Right renal pelvis (tissue), 4 donors: ENCODE measurements around the gene ZNF860. TPM values are rescaled to one million over a fixed set of nuclear protein-coding genes. Genes with fewer than 3 reads are reported as not detected.

ENCODE experiments used
- DNase-seq, 4 donors: peaks; one replicate each; pipeline ENCODE4 v3.0.0-alpha.2; 2013; ENCODE audit warnings: low read depth in 4 of 4, low spot score in 3 of 4, missing footprints in 1 of 4
- polyA plus RNA-seq, 4 donors: library from polyadenylated mRNA; unstranded; fragments of 120-200 nt; gene quantifications; one replicate each; pipeline ENCODE4 v1.2.1, GENCODE V29; 2013; ENCODE audit not compliant: insufficient read length in 4 of 4

The ZNF860 gene
- polyA plus RNA-seq, 4 donors = 2.3 to 2.8 (median 2.6) TPM

- DNase-seq = no peak
These were observed 21.4 kb upstream of the ZNF860 start for GRCh38 chr3:31959951-31960792.

- DNase-seq = no peak
These were observed 20.6 kb upstream of the ZNF860 start for GRCh38 chr3:31960793-31961431.

DNA sequence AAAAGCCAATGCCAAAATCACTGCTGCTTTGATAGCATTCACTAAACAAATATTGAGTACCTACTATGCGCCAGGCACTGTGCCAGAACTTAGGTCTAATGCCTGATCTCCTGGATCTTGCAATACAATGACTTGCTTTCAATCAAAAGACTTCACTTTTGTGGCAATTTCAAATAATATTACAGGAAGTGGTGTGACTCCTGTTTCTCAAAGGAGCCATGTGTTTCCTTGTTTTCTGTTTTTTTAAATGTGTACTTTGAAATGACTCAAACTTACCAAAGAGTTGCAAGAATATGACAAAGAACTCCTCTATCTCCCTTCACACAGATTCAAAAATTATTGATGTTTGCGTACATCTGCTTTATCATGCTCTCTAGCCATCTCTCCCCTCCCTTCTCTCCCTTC lies 18.7 kb upstream of the ZNF860 start:
- no peak for DNase-seq

- DNase-seq = no peak
These were observed 14.5 kb upstream of the ZNF860 start for GRCh38 chr3:31966978-31967591.

DNA sequence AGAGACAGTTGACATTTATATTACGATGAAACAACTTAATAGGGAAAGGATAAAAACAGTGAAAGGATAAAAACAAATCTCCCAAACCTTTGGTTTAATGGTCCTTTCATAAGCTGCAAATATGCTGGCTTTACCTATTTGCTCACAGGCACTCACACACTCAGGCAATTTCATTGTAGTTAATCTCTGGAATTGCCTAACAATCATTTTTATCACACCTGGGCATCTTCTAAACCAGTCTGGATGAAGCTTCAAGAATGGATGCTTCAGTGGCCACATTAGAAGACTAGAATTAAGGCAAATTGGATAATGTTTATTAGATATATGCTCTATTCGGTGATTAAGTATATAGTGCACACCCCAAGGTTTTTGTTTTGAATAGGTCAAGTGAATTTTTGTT lies 14.0 kb upstream of the ZNF860 start:
- no peak for DNase-seq

DNA sequence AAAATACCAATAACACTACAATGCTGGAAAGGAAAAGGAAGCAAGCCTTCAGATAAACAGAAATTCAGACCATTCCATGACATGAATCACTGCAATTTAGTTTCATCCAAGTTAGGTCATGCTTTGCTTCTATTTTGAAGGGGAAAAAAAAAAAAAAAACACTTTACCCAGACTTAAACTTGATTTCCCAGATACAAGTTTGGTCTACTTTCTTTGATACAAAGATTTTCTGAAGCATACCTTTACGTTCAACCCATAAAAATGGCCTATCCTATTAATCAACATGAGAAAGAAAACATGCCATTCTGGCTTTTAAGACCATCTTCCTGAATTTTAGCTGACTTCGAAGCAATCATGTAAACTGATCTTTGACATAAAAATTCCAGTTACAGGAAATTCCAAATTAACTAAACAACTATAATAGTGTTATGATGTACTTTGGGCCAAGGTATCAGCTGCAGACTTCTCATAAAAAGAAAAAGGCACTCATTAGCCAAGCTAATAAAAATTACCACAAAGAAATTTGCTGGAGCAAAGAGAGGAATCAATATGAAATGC lies 13.1 kb upstream of the ZNF860 start:
- no peak for DNase-seq

DNA sequence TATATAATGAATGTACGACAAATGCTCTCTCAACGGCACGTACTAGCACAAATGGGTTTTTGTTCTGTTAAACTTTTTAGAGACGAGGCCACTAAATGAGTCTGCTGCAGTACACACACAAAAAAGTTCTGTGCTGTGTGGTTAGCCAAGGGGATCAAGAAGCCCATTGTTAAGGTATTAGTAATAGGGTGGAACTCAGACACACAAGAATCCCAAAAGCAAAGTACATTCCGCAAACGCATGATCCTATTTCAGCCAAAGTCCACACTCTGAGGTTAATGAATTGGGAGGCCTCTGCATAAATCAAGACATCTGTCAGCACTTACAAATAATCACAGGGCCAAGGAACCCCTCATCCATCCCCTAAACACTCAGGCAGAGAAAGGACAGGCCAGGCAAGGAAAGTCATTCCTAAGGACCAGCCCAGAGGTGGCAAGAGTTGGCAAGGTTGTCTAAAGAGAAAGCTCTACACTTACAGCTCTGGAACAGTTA lies 12.6 kb upstream of the ZNF860 start:
- DNase-seq = peak in 2 of 4 donors; percentile 61 to 73

DNA sequence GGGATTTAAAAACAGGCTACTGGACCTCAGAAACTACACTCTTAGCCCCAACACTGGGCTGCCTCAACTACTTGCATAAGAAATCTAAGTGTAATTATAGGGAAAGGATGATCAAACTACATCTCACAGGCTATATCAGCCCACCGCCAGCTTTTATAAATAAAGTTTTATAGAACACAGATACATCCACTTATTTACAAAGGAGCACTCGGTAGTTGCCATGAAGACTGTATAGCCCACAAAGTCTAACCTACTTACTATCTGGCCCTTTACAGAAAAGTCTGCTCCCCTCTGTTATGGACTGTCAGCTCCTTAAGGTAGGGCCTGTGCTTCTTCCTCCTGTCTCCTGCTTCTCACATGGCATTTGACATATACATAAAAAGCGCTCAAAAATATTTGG lies 9.9 kb upstream of the ZNF860 start:
- no peak for DNase-seq

GRCh38 chr3:31973081-31973480 lies 8.5 kb upstream of the ZNF860 start:
- DNase-seq = no peak

DNA sequence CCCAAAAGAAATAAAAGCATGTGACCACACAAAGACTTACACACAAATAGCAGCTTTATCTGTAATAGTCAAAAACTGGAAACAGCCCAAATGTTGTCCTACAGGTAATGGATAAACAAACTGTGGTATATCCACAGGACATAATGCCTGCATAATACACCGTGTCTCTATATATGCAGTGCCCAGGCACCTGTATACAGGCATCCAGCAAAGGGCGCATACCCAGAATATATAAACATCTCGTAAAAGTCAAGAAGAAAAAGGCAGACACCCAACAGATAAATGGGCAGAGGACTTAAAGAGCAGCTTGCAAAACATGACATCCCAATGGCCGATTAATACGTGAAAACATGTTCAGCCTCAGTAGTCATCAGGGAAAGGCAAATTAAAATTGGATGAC lies 7.7 kb upstream of the ZNF860 start:
- no peak for DNase-seq

DNA sequence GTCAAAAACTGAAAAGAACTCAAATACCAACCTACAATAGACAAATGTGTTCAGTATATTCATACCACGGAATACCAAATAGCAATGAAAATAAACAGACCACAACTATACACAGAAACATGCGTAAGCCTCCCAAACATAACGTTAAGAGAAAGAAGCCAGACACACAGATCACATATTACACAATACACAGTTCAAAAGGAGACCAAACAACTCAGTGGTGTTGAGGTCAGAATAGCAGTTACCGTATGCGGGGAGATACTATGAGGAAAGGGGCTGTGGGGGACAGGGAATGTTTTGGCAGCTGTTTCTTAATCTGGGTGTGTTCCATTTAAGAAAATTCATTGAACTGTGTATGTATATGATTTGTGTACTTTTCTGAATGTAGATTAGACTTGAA lies 7.1 kb upstream of the ZNF860 start:
- DNase-seq = no peak

DNA sequence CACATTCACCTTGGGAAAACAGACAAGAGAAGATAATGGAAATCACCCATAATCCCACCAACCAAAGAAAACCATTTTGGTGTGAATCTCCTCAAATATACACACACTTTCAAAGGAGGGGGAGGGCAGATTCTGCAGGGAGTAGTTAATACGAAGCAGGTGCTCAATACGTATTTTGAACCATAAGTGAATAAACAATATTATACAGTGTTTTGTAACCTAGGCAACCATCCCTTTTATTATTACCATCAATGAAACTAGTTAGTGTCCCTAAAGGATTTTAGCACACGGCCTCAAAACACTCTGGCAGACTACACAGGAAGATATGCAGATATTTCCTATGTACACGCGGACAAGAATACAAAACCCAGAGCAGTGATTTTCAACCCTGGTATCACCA lies 6.6 kb upstream of the ZNF860 start:
- no peak for DNase-seq

DNA sequence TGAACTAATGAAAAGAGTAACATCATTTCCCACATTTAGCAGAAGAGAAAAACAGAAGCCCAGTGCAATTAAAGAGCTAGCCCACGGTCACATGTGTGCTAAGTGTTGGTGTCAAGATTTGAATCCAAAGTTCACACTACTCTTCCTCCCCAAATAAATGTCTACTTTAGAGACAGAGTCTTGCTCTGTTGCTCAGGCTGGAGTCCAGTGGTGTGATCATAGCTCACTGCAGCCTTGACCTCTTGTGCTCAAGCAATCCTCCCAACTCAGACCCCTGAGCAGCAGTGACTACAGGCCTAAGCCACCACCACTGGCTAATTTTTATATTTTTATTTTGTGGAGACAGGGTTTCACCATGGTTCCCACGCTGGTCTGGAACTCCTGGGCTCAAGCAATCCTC lies 5.2 kb upstream of the ZNF860 start:
- no peak for DNase-seq

- no peak for DNase-seq
These were observed 3.8 kb upstream of the ZNF860 start for GRCh38 chr3:31977736-31978135.

DNA sequence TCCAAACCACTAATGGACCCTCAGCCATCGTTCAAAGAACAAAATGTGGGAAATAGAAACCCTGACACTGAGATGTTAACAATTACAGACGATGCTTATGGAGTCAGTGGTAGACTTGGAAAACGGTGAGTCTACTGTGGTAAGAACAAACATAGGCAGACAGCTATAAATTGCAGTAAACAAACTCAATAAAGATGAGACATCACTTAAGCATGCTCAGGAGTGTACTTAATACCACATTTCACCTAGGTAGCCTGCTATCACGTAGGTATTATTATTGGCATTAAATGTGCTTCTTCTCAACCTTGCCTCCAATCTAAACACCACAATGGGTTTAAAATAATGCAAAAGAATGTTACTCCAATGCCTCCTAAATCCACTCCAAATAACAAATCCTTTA lies 3.0 kb upstream of the ZNF860 start:
- DNase-seq = no peak

DNA sequence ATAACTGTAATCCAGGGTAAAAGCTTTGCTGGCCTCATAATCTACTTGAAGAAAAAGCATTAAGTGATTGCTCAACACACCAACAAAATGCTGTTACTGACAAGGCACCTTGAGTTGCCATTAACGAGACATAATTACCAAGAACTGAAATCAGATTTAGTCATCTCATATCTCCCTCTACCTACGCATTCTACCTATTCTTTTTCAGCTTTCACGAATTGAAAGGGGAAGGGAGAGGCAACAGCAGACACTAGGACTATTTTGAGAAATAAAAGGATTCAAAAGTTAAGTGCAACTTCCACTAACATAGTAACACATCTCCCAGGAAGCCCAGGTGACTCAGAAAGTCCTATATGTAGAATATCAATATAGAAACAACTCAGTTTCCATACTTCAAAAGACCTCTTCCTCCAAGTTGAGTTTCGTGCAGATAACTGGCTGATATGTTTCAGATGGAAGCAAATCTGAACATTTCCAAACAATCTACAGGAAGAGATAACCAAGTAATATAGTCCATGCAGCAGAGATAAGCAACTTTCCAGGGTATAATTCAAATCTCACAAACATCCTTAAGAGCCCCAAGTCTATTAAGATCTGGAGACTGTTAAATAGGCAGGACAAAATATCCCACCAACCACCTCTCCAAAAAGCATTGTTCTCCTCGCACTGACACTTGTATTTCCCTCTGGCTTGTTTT lies 2.4 kb upstream of the ZNF860 start:
- no peak for DNase-seq

DNA sequence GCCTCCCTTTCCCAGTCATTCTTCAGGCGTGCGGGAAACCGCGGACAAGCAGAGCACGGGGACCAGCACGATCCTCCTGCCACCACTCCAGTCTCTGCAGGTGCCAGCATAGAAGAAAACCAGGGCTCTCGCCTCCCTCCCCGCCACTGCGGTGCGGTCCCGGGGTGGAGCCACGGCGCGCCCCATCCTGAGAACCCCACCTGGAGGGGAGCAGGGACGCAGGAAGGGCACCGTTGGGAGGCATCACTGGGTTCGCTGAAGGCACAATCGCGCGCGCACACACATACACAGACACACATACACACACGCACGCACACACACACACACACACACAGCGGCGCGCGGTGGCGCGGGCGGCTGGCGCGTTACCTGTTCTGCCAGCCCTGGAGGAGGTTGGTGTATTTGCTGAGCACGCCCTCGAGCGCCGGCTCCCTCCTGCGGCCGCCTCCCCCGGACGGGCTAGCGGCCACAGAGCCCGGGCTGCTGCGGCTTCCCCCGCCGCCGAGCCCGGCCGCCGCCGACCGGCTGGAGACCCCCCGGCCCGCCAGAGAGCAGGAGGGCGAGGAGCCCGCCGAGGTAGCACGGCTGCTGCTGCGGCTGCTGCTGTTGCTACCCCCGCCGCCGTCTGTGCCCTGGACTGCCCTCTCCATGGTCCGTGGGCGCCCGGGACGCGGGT lies 882 bp upstream of the ZNF860 start:
- DNase-seq = peak in 2 of 4 donors; percentile 46 to 56

DNA sequence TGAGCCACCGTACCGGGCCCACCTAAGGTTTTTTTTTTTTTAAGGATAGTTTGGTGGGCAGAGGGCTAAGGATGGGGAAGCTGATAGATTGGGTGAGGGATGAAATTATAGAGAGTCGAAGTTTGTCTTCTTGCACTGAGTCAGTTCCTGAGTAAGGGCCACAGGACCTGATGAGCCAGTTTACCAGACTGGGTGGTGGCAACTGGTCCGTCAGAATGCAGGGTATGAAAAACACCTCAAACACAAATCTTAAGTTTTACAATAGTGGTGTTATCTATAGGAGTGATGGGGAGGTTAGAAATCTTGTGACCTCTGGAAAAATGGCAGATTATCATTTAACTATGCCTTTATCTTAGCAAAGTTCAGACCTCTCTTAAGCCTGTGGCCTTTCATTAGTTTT lies 2.8 kb downstream of the ZNF860 start:
- DNase-seq = no peak

GRCh38 chr3:31985831-31986230 lies 4.3 kb downstream of the ZNF860 start:
- DNase-seq = no peak

- DNase-seq = no peak
These were observed 6.7 kb downstream of the ZNF860 start for GRCh38 chr3:31988271-31988670.
